H1 (cell line): ENCODE data around the gene PPP2R2C. TPM values are rescaled to one million over a fixed set of nuclear protein-coding genes. Genes with fewer than 3 reads are reported as not detected.

ENCODE experiments used
- CTCF ChIA-PET: fragments of 300-600 bp; sonication (Branson Sonifier 250); formaldehyde crosslinking; loops from one replicate; lab custom pipeline; 2021; ENCODE audit not compliant: partially characterized antibody; lab: Charles Lee
- POLR2A ChIA-PET: fragments of 300-600 bp; sonication (Branson Sonifier 250); formaldehyde crosslinking; loops from one replicate; lab custom pipeline; 2021; ENCODE audit warnings: inconsistent platforms; ENCODE audit not compliant: partially characterized antibody; lab: Charles Lee
- DNase-seq, 2 experiments: peaks; one replicate each; pipeline versions ENCODE4 v3.0.0 to v3.0.0-alpha.2; 2010 to 2022; ENCODE audit warnings: low spot score in 2 of 2, low read depth in 1 of 2, mixed read lengths in 1 of 2
- FAIRE-seq: peaks from 2 replicates; lab custom pipeline; 2011; peaks lifted over from hg19 to GRCh38; lab: Jason Lieb, UNC
- H2AFZ ChIP-seq: 2 replicates; pipeline ENCODE4 v1.8.1; 2012; ENCODE audit warnings: low read length, inconsistent platforms
- H2AK5ac ChIP-seq: 2 replicates; pipeline ENCODE4 v1.6.1; 2013; ENCODE audit warnings: low read depth, low read length
- H2BK120ac ChIP-seq: replicated peaks from 2 replicates; pipeline ENCODE3; 2013; ENCODE audit warnings: low read depth, low read length, inconsistent platforms
- H2BK12ac ChIP-seq: 2 replicates; pipeline ENCODE4 v1.6.1; 2013; ENCODE audit warnings: low read depth, low read length
- H2BK15ac ChIP-seq: 2 replicates; pipeline ENCODE4 v1.6.1; 2013; ENCODE audit warnings: low read length
- H2BK20ac ChIP-seq: 2 replicates; pipeline ENCODE4 v1.6.1; 2013; ENCODE audit warnings: low read length
- H2BK5ac ChIP-seq: 2 replicates; pipeline ENCODE4 v1.6.1; 2013; ENCODE audit warnings: low read depth, low read length
- H3K14ac ChIP-seq: 2 replicates; pipeline ENCODE4 v1.6.1; 2013; ENCODE audit warnings: inconsistent platforms; ENCODE audit not compliant: insufficient read length
- H3K18ac ChIP-seq: 2 replicates; pipeline ENCODE4 v1.6.1; 2013; ENCODE audit warnings: low read length; ENCODE audit errors: extremely low read depth
- H3K23ac ChIP-seq: 2 replicates; pipeline ENCODE4 v1.6.1; 2013; ENCODE audit warnings: inconsistent platforms; ENCODE audit not compliant: insufficient read length
- H3K23me2 ChIP-seq: 2 replicates; pipeline ENCODE4 v1.6.1; 2013; ENCODE audit warnings: low read depth, low read length
- H3K27ac ChIP-seq: 2 replicates; pipeline ENCODE4 v1.6.1; 2011; ENCODE audit warnings: low read depth, low read length, inconsistent platforms
- H3K27me3 ChIP-seq, 4 experiments: replicated peaks in 1 of 4; 1 replicate in 1 of 4; 2 replicates in 3 of 4; pipeline versions ENCODE4 v1.6.1 to v1.8.1; 2011 to 2013; ENCODE audit warnings: low read length in 3 of 4, mild to moderate bottlenecking in 3 of 4, inconsistent platforms in 2 of 4, mixed read lengths in 2 of 4, moderate library complexity in 1 of 4; ENCODE audit not compliant: control insufficient read depth in 3 of 4, insufficient read depth in 3 of 4; ENCODE audit errors: extremely low read depth in 1 of 4
- H3K36me3 ChIP-seq, 4 experiments: 2 replicates each; pipeline versions ENCODE4 v1.6.1 to v1.8.1; 2011 to 2013; ENCODE audit warnings: mild to moderate bottlenecking in 4 of 4, low read length in 3 of 4, moderate library complexity in 2 of 4, control low read depth in 1 of 4, inconsistent platforms in 1 of 4; ENCODE audit not compliant: insufficient read depth in 4 of 4, control insufficient read depth in 2 of 4
- H3K4ac ChIP-seq: replicated peaks from 2 replicates; pipeline ENCODE3; 2013; ENCODE audit warnings: low read length, low read depth, mixed read lengths, inconsistent platforms; ENCODE audit not compliant: insufficient read length
- H3K4me1 ChIP-seq, 4 experiments: replicated peaks in 1 of 4; 1 replicate in 1 of 4; 2 replicates in 3 of 4; pipeline versions ENCODE4 v1.6.1 to v1.8.1; 2011 to 2013; ENCODE audit warnings: low read length in 3 of 4, inconsistent platforms in 2 of 4, mixed read lengths in 1 of 4; ENCODE audit not compliant: insufficient read depth in 4 of 4, control insufficient read depth in 3 of 4
- H3K4me2 ChIP-seq, 2 experiments: 2 replicates each; pipeline versions ENCODE4 v1.6.1 to v1.8.1; 2011 to 2013; ENCODE audit warnings: low read depth in 2 of 2, low read length in 2 of 2, control low read depth in 1 of 2, inconsistent platforms in 1 of 2, mild to moderate bottlenecking in 1 of 2; ENCODE audit not compliant: insufficient read depth in 1 of 2
- H3K4me3 ChIP-seq, 4 experiments: fragments of 200-600, 300-600 bp in 1 of 4; sonication (generic), shearing (Covaris generic), sonication (Bioruptor Twin) in 1 of 4; 2 replicates each; pipeline versions ENCODE4 v1.5.1 to v1.8.1; 2011 to 2016; ENCODE audit warnings: low read length in 4 of 4, low read depth in 3 of 4, control low read depth in 2 of 4, inconsistent platforms in 2 of 4, mild to moderate bottlenecking in 2 of 4, mixed read lengths in 1 of 4, moderate library complexity in 1 of 4; ENCODE audit not compliant: insufficient read depth in 2 of 4; ENCODE audit errors: extremely low read depth in 1 of 4
- H3K56ac ChIP-seq: replicated peaks from 2 replicates; pipeline ENCODE3; 2013; ENCODE audit warnings: low read depth, mild to moderate bottlenecking, mixed read lengths, low read length, inconsistent platforms; ENCODE audit not compliant: insufficient read length
- H3K79me1 ChIP-seq: 2 replicates; pipeline ENCODE4 v1.6.1; 2013; ENCODE audit warnings: low read depth, low read length, control low read depth
- H3K79me2 ChIP-seq, 2 experiments: 2 replicates each; pipeline versions ENCODE4 v1.6.1 to v1.8.1; 2012 to 2013; ENCODE audit warnings: low read length in 2 of 2, mild to moderate bottlenecking in 2 of 2, inconsistent platforms in 1 of 2; ENCODE audit not compliant: insufficient read depth in 2 of 2, control insufficient read depth in 1 of 2
- H3K9ac ChIP-seq, 4 experiments: replicated peaks in 1 of 4; 1 replicate in 1 of 4; 2 replicates in 3 of 4; pipeline versions ENCODE4 v1.6.1 to v1.8.1; 2011 to 2013; ENCODE audit warnings: low read depth in 3 of 4, low read length in 3 of 4, control low read depth in 2 of 4, mild to moderate bottlenecking in 2 of 4, moderate library complexity in 2 of 4, inconsistent platforms in 1 of 4; ENCODE audit errors: extremely low read depth in 1 of 4
- H3K9me3 ChIP-seq, 2 experiments: 2 replicates each; pipeline versions ENCODE4 v1.6.1 to v1.8.1; 2012 to 2013; ENCODE audit warnings: mild to moderate bottlenecking in 2 of 2, moderate library complexity in 2 of 2, control low read depth in 1 of 2, inconsistent platforms in 1 of 2, low read depth in 1 of 2, low read length in 1 of 2, mixed read lengths in 1 of 2; ENCODE audit not compliant: insufficient read depth in 2 of 2
- H4K20me1 ChIP-seq, 2 experiments: replicated peaks in 1 of 2; 2 replicates each; pipeline versions ENCODE3 to v1.8.1; 2011 to 2013; ENCODE audit warnings: inconsistent platforms in 2 of 2, low read length in 2 of 2, mild to moderate bottlenecking in 1 of 2; ENCODE audit not compliant: insufficient read depth in 2 of 2, control insufficient read depth in 1 of 2
- H4K5ac ChIP-seq: 2 replicates; pipeline ENCODE4 v1.6.1; 2013; ENCODE audit warnings: low read length, low read depth, mixed read lengths, inconsistent platforms; ENCODE audit not compliant: insufficient read length
- H4K8ac ChIP-seq: 2 replicates; pipeline ENCODE4 v1.8.0; 2013; ENCODE audit warnings: mild to moderate bottlenecking, moderate library complexity, low read length, inconsistent platforms; ENCODE audit not compliant: insufficient read depth; ENCODE audit errors: extremely low read depth
- H4K91ac ChIP-seq: replicated peaks from 2 replicates; pipeline ENCODE3; 2013; ENCODE audit warnings: low read length, mixed read lengths, inconsistent platforms; ENCODE audit not compliant: insufficient read length
- CBX5 ChIP-seq: fragments of 300-800, 300-1000 bp; sonication (generic); IDR thresholded peaks from 2 replicates; pipeline ENCODE4 v1.7.1; 2016; ENCODE audit warnings: antibody characterized with exemption, low read length, low read depth
- CREB1 ChIP-seq: IDR thresholded peaks from 2 replicates; pipeline ENCODE4 v1.6.1; 2012; ENCODE audit warnings: inconsistent platforms
- EP300 ChIP-seq, 2 experiments: IDR thresholded peaks; 1 replicate in 1 of 2; 2 replicates in 1 of 2; pipeline ENCODE4 v1.6.1; 2011 to 2012; ENCODE audit warnings: low read depth in 2 of 2, low read length in 2 of 2, mild to moderate bottlenecking in 2 of 2, borderline replicate concordance in 1 of 2, inconsistent platforms in 1 of 2, moderate library complexity in 1 of 2
- JUND ChIP-seq: IDR thresholded peaks from 2 replicates; pipeline ENCODE4 v1.6.1; 2011; ENCODE audit warnings: mild to moderate bottlenecking, improper control_type of control experiment, low read length
- NRF1 ChIP-seq: IDR thresholded peaks from 2 replicates; pipeline ENCODE4 v1.6.1; 2011; ENCODE audit warnings: mild to moderate bottlenecking, low read depth, low read length, improper control_type of control experiment
- POU5F1 ChIP-seq: IDR thresholded peaks from 2 replicates; pipeline ENCODE4 v1.6.1; 2011; ENCODE audit warnings: low read depth, mild to moderate bottlenecking, low read length, moderate library complexity
- SIN3A ChIP-seq, 2 experiments: IDR thresholded peaks in 1 of 2; conservative IDR thresholded peaks in 1 of 2; 2 replicates each; pipeline ENCODE4 v1.6.1; 2011 to 2012; ENCODE audit warnings: low read length in 2 of 2, improper control_type of control experiment in 1 of 2, low read depth in 1 of 2, mild to moderate bottlenecking in 1 of 2
- SP1 ChIP-seq: IDR thresholded peaks from 2 replicates; pipeline ENCODE4 v1.6.1; 2011; ENCODE audit warnings: low read depth, low read length
- SUZ12 ChIP-seq: fragments of 200-600 bp; sonication (generic); IDR thresholded peaks from 2 replicates; pipeline ENCODE4 v1.6.1; 2012; ENCODE audit warnings: mild to moderate bottlenecking, inconsistent platforms, low read length, moderate library complexity, mixed read lengths
- TCF12 ChIP-seq: IDR thresholded peaks from 2 replicates; pipeline ENCODE4 v1.6.1; 2011; ENCODE audit warnings: low read depth, mild to moderate bottlenecking, low read length
- YY1 ChIP-seq: IDR thresholded peaks from 2 replicates; pipeline ENCODE4 v1.6.1; 2011; ENCODE audit warnings: low read depth, mild to moderate bottlenecking, low read length
- WGBS, 2 experiments: shearing (Covaris generic) in 1 of 2; methylation state at CpG; one replicate each; pipeline versions ENCODE4 v1.1.6 to v1.1.7; 2013 to 2015; ENCODE audit warnings: low lambda C conversion rate in 2 of 2, mixed read lengths in 2 of 2, inconsistent platforms in 1 of 2, low coverage in 1 of 2, missing lambda C conversion rate in 1 of 2; ENCODE audit not compliant: insufficient replicate concordance in 2 of 2, insufficient coverage in 1 of 2, insufficient read length in 1 of 2; ENCODE audit errors: extremely low coverage in 1 of 2, missing lambda C conversion rate in 1 of 2; 5-methylcytosine and 5-hydroxymethylcytosine counted together
- polyA plus RNA-seq, 7 experiments: library from polyadenylated mRNA; depleted of rRNA in 3 of 7; stranded (reverse) in 5 of 7; unstranded in 2 of 7; fragments of >200 nt in 5 of 7; fragments of 200-250 nt in 2 of 7; gene quantifications; 1 replicate in 5 of 7; 2 replicates in 1 of 7; 4 replicates in 1 of 7; pipeline versions ENCODE4 v1.2.1 to v1.2.3, GENCODE V29; 2011 to 2013; ENCODE audit warnings: missing spikeins in 2 of 7, mixed read lengths in 2 of 7
- total RNA-seq: library from RNA; stranded (reverse); fragmentation: NEBNext Ultra II Directional; extraction: Animal tissue kit (Norgen Biotek cat#: 25700); gene quantifications from 2 replicates; pipeline ENCODE4 v1.2.1, GENCODE V29; 2021
- TF ChIP-seq, protein P1 (sequence below): IDR thresholded peaks from 2 replicates; pipeline ENCODE4 v1.6.1; 2012; ENCODE audit warnings: low read length, inconsistent platforms

Gene PPP2R2C
- total and polyA plus RNA-seq, 2 of the 8 experiments (the other 6 are each of a cell fraction or from before 2014, with no cell fraction given), result 6.4 TPM

DNA sequence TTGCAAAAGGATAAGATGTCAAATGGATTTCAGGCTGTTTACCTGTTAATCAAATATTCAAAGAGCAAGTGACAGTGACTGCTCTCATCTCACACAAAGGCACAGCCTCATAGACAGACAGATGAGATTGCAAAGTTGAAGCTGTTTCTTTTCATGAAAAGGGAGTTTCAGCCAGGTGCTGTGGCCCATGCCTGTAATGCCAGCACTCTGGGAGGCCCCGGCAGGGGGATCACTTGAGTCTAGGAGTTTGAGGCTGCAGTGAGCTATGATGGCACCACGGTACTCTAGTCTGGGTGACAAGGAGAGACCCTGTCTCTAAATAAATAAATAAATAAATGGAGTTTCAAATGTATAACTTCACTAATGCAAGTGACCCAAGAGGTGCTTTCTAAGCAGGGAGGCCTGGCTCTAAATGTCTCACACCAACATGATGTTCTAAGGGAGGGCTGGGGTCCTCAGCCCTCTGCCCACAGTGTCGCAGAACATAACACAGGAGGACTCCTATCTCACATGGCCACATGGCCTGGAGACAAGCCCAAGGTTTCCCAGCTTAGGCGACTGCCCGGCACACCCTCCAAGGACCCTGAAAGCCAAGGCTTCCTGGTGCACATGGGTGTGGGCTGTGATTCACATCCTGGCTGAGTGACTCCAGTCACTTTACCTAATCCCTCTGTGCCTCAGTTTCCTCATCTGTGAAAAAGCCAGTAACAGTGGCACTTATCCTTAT, 26.8 kb downstream of the PPP2R2C start:
- H2AK5ac ChIP-seq, result no peak overlapping the region
- H2BK12ac ChIP-seq, result no peak overlapping the region
- H2BK5ac ChIP-seq, result no peak overlapping the region
- no peak overlapping the region for H3K56ac ChIP-seq
- H3K79me1 ChIP-seq, result no peaks in the 10 kb centered on the region
- no peak overlapping the region for H3K4me2 ChIP-seq
- H2AFZ ChIP-seq, result no peak overlapping the region
- POLR2A ChIA-PET, result no interaction called here
- H2BK15ac ChIP-seq, result no peak overlapping the region
- H3K23me2 ChIP-seq, result no peaks in the 10 kb centered on the region
- FAIRE-seq (no peak), DNase-seq (no peak)
- no peaks in the 10 kb centered on the region for H3K27me3 ChIP-seq
- H4K8ac ChIP-seq, result no peak overlapping the region
- peaks cover 0 to 7% (median 2%) of the 10 kb centered on the region in 4 experiments; a peak in 4 of 7 replicates for H3K4me1 ChIP-seq
- no peak overlapping the region for H2BK20ac ChIP-seq
- CTCF ChIA-PET, result interaction anchor here (1.0 to 1.6 kb wide), 5 partner anchors 12 to 114 kb away, joined by 3 to 4 read pairs (median 4); no protein-coding TSS in a partner anchor
- no peak overlapping the region for H3K27ac ChIP-seq
- no peak overlapping the region for H3K4me3 ChIP-seq
- no peak overlapping the region for H3K14ac ChIP-seq
- H3K36me3 ChIP-seq, result no peaks in the 10 kb centered on the region
- H4K5ac ChIP-seq, result no peak overlapping the region
- H3K9me3 ChIP-seq, result no peaks in the 10 kb centered on the region
- H3K23ac ChIP-seq, result no peak overlapping the region
- H3K18ac ChIP-seq, result no peak overlapping the region
- no peak overlapping the region for H3K9ac ChIP-seq
- no peak overlapping the region for H3K4ac ChIP-seq
- WGBS, 2 experiments, result 96% methylated on average over 5 of the region's 5 CpGs; no CpG with 5 or more reads in 1 of the 2 experiments
- no peak overlapping the region for H4K91ac ChIP-seq
- H2BK120ac ChIP-seq, result no peak overlapping the region
- H3K79me2 ChIP-seq, result no peaks in the 10 kb centered on the region
- H4K20me1 ChIP-seq, result no peaks in the 10 kb centered on the region
- TF ChIP-seq SUZ12, result no peak
- TF ChIP-seq, protein P1, sequence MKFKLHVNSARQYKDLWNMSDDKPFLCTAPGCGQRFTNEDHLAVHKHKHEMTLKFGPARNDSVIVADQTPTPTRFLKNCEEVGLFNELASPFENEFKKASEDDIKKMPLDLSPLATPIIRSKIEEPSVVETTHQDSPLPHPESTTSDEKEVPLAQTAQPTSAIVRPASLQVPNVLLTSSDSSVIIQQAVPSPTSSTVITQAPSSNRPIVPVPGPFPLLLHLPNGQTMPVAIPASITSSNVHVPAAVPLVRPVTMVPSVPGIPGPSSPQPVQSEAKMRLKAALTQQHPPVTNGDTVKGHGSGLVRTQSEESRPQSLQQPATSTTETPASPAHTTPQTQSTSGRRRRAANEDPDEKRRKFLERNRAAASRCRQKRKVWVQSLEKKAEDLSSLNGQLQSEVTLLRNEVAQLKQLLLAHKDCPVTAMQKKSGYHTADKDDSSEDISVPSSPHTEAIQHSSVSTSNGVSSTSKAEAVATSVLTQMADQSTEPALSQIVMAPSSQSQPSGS, result no peak
- TF ChIP-seq JUND, result no peak
- TF ChIP-seq SIN3A (conservative IDR thresholded peaks at IDR 0.05 in 1 of 2, IDR thresholded peaks at IDR 0.05 in 1 of 2; ENCODE audit: low read depth in 1 of 2, low read length in 2 of 2), result no peak
- no peak for TF ChIP-seq CBX5
- no peak for TF ChIP-seq TCF12
- no peak for TF ChIP-seq NRF1
- no peak for TF ChIP-seq EP300 (IDR thresholded peaks at IDR 0.05; ENCODE audit: borderline replicate concordance in 1 of 2, low read depth in 2 of 2, low read length in 2 of 2)
- no peak for TF ChIP-seq YY1
- no peak for TF ChIP-seq CREB1
- TF ChIP-seq POU5F1, result no peak
- TF ChIP-seq SP1, result no peak
